BLaER1 treated with 17β-estradiol and CSF1 and Interleukin-3, amounts not matched to agents 10 nM and 100 nM (cell line): ENCODE data around the gene ALOX12.
A peak's percentile ranks its signal among the peaks of the same experiment; 100 is the strongest.

ENCODE experiments used
- H3K27ac ChIP-seq, 11 experiments: shearing (Covaris generic); formaldehyde crosslinking; 2 replicates each; pipeline ENCODE4 v1.8.1; 2022
- H3K27me3 ChIP-seq, 11 experiments: shearing (Covaris generic); formaldehyde crosslinking; 2 replicates each; pipeline ENCODE4 v1.8.1; 2022
- H3K36me3 ChIP-seq, 11 experiments: shearing (Covaris generic); formaldehyde crosslinking; 2 replicates each; pipeline ENCODE4 v1.8.1; 2022
- H3K4me1 ChIP-seq, 10 experiments: shearing (Covaris generic); formaldehyde crosslinking; 2 replicates each; pipeline ENCODE4 v1.8.1; 2022
- H3K4me2 ChIP-seq, 11 experiments: shearing (Covaris generic); formaldehyde crosslinking; 2 replicates each; pipeline ENCODE4 v1.8.1; 2022
- H3K4me3 ChIP-seq, 10 experiments: shearing (Covaris generic); formaldehyde crosslinking; 2 replicates each; pipeline ENCODE4 v1.8.1; 2022
- H3K9ac ChIP-seq, 11 experiments: shearing (Covaris generic); formaldehyde crosslinking; 2 replicates each; pipeline ENCODE4 v1.8.1; 2022
- H3K9me3 ChIP-seq, 11 experiments: shearing (Covaris generic); formaldehyde crosslinking; replicated peaks in 1 of 11; 2 replicates each; pipeline ENCODE4 v1.8.1; 2022
- H4K20me1 ChIP-seq, 11 experiments: shearing (Covaris generic); formaldehyde crosslinking; 2 replicates each; pipeline ENCODE4 v1.8.1; 2022
- Cebpa-rat ChIP-seq, 11 experiments: shearing (Covaris generic); IDR thresholded peaks; 2 replicates each; pipeline ENCODE4 v1.8.1; 2022

The ALOX12 gene

GRCh38 chr17:7029659-7030058 is 33.8 kb downstream of the ALOX12 start:
- Histone ChIP-seq H3K4me1 (peaks cover 16 to 65% (median 46%) of the 10 kb centered on the region in 10 experiments), H3K9me3 (no peaks in the 10 kb centered on the region), H3K4me2 (peak overlapping the region; percentile 79 to 97 (median 91)), H3K4me3 (peak overlapping the region in 7 of 10 experiments; percentile 14 to 54 (median 38); a peak in 12 of 20 replicates), H3K27me3 (no peaks in the 10 kb centered on the region), H3K36me3 (peaks cover 0 to 20% (median 0%) of the 10 kb centered on the region in 11 experiments; a peak in 6 of 22 replicates), H3K27ac (peak overlapping the region in 10 of 11 experiments; percentile 39 to 96 (median 74); a peak in 19 of 22 replicates), H3K9ac (peak overlapping the region in 9 of 11 experiments; percentile 1 to 79 (median 63); a peak in 14 of 22 replicates), H4K20me1 (no peaks in the 10 kb centered on the region)
- TF ChIP-seq Cebpa-rat (IDR thresholded peaks at IDR 0.05): no peak

- no peaks in the 10 kb centered on the region for H3K36me3 ChIP-seq
- H4K20me1 ChIP-seq: peaks cover 0 to 11% (median 0%) of the 10 kb centered on the region in 11 experiments; a peak in 1 of 22 replicates
- H3K9ac ChIP-seq: peak overlapping the region; percentile 75 to 89 (median 83)
- peak overlapping the region; percentile 79 to 92 (median 87) for H3K27ac ChIP-seq
- H3K4me1 ChIP-seq: peaks cover 29 to 80% (median 71%) of the 10 kb centered on the region in 10 experiments
- H3K9me3 ChIP-seq: no peaks in the 10 kb centered on the region
- no peak for TF ChIP-seq Cebpa-rat (IDR thresholded peaks at IDR 0.05)
- H3K4me3 ChIP-seq: peak overlapping the region; percentile 76 to 95 (median 82)
- H3K27me3 ChIP-seq: no peaks in the 10 kb centered on the region
- H3K4me2 ChIP-seq: peak overlapping the region; percentile 89 to 99 (median 96)
These were observed 39.2 kb downstream of the ALOX12 start for GRCh38 chr17:7034955-7035590.

GRCh38 chr17:7035591-7036368 is 39.9 kb downstream of the ALOX12 start, which contains the start of gene SLC16A13:
TSS of gene SLC16A13 (plus strand) at chr17:7036015. CDS start at chr17:7036383, 368 bp downstream.
- H3K27ac ChIP-seq: peak within 1 kb of the TSS; percentile 79 to 92 (median 87)
- peaks cover 0 to 11% (median 0%) of the 10 kb centered on the region in 11 experiments; a peak in 1 of 22 replicates for H4K20me1 ChIP-seq
- peak within 1 kb of the TSS; percentile 89 to 99 (median 96) for H3K4me2 ChIP-seq
- no peaks in the 10 kb centered on the region for H3K36me3 ChIP-seq
- TF ChIP-seq Cebpa-rat (IDR thresholded peaks at IDR 0.05): no peak
- peaks cover 24 to 80% (median 67%) of the 10 kb centered on the region in 10 experiments for H3K4me1 ChIP-seq
- peaks cover 0 to 2% (median 0%) of the 10 kb centered on the region in 11 experiments; a peak in 3 of 22 replicates for H3K27me3 ChIP-seq
- peak within 1 kb of the TSS; percentile 75 to 89 (median 83) for H3K9ac ChIP-seq
- H3K4me3 ChIP-seq: peak within 1 kb of the TSS; percentile 76 to 95 (median 82)
- H3K9me3 ChIP-seq: no peaks in the 10 kb centered on the region

GRCh38 chr17:7038025-7038862 is 42.4 kb downstream of the ALOX12 start:
- peak overlapping the region; percentile 35 to 99 (median 96); a peak in 20 of 22 replicates for H3K4me2 ChIP-seq

GRCh38 chr17:7039832-7040231 is 44.0 kb downstream of the ALOX12 start:
- peak overlapping the region; percentile 34 to 99 (median 94); a peak in 21 of 22 replicates for H3K4me2 ChIP-seq
- H3K27me3 ChIP-seq: peaks cover 31 to 39% (median 35%) of the 10 kb centered on the region in 11 experiments
- H3K9me3 ChIP-seq: no peaks in the 10 kb centered on the region
- peak overlapping the region in 5 of 11 experiments; percentile 5 to 61 (median 15); a peak in 5 of 22 replicates for H3K9ac ChIP-seq
- TF ChIP-seq Cebpa-rat (IDR thresholded peaks at IDR 0.05): no peak
- H3K36me3 ChIP-seq: no peaks in the 10 kb centered on the region
- no peak overlapping the region for H3K4me3 ChIP-seq
- H3K4me1 ChIP-seq: peaks cover 43 to 90% (median 84%) of the 10 kb centered on the region in 10 experiments
- H3K27ac ChIP-seq: peak overlapping the region in 5 of 11 experiments; percentile 5 to 64 (median 42); a peak in 7 of 22 replicates
- peaks cover 0 to 22% (median 0%) of the 10 kb centered on the region in 11 experiments; a peak in 2 of 22 replicates for H4K20me1 ChIP-seq

More at GRCh38 chr17:7038025-7038862, 42.4 kb downstream of the ALOX12 start:
- H3K4me3 ChIP-seq: no peak overlapping the region
- no peaks in the 10 kb centered on the region for H3K9me3 ChIP-seq
- no peaks in the 10 kb centered on the region for H3K36me3 ChIP-seq
- H4K20me1 ChIP-seq: peaks cover 0 to 22% (median 0%) of the 10 kb centered on the region in 11 experiments; a peak in 2 of 22 replicates
- peaks cover 22 to 26% (median 23%) of the 10 kb centered on the region in 11 experiments for H3K27me3 ChIP-seq
- peaks cover 39 to 87% (median 82%) of the 10 kb centered on the region in 10 experiments for H3K4me1 ChIP-seq
- no peak for TF ChIP-seq Cebpa-rat (IDR thresholded peaks at IDR 0.05)
- H3K27ac ChIP-seq: peak overlapping the region in 4 of 11 experiments; percentile 4 to 41 (median 22); a peak in 4 of 22 replicates
- peak overlapping the region in 3 of 11 experiments; percentile 3 to 38 (median 18); a peak in 3 of 22 replicates for H3K9ac ChIP-seq

GRCh38 chr17:7041607-7042500 is 46.0 kb downstream of the ALOX12 start:
- Histone ChIP-seq H3K4me1 (peaks cover 41 to 86% (median 81%) of the 10 kb centered on the region in 10 experiments), H3K36me3 (no peaks in the 10 kb centered on the region), H3K27me3 (peaks cover 38 to 52% (median 45%) of the 10 kb centered on the region in 11 experiments), H3K9me3 (no peaks in the 10 kb centered on the region), H3K4me2 (peak overlapping the region; percentile 87 to 100 (median 98)), H3K4me3 (peak overlapping the region in 3 of 10 experiments; percentile 54 to 67 (median 62); a peak in 4 of 20 replicates), H3K27ac (no peak overlapping the region), H4K20me1 (peaks cover 0 to 22% (median 0%) of the 10 kb centered on the region in 11 experiments; a peak in 2 of 22 replicates), H3K9ac (peak overlapping the region in 5 of 11 experiments; percentile 19 to 80 (median 77); a peak in 6 of 22 replicates)
- TF ChIP-seq Cebpa-rat (IDR thresholded peaks at IDR 0.05): no peak
